Islet of Langerhans (tissue), 1 donor: Measurements from ENCODE around the gene METTL2A.
"Not testable (repeated sequence)": the region's sequence is repeated elsewhere in the genome, so short reads cannot be mapped to it uniquely, and the experiment has no call there.

Experiments used
- FAIRE-seq: peaks from one replicate; lab custom pipeline; 2011; peaks lifted over from hg19 to GRCh38; lab: Jason Lieb, UNC

Gene METTL2A

GRCh38 chr17:62473030-62473982 lies 49.6 kb downstream of the METTL2A start:
- FAIRE-seq = not testable (repeated sequence)

DNA sequence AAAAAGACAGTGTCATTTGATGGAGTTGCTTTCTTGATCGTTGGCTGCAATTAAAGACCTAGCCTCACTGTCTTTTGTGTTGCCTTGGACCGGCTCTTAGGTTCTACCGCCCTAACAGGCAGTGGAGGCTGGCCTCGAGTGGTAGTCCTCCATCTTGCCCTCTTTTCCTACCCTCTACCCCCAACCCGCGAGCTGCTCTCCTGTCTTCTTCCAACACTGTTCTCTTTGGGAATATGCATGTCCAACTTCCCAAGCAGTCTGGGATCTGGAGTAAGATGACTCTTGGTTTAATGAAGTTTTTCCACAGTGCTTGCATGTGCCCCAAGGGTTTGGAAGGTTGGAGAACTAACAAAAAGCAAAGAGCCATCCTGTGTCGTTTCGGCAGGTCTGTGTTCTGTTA lies 53.4 kb downstream of the METTL2A start:
- not testable (repeated sequence) for FAIRE-seq

- not testable (repeated sequence) for FAIRE-seq
Measured at GRCh38 chr17:62477718-62478408, 54.2 kb downstream of the METTL2A start.

- FAIRE-seq = no peak
Measured at GRCh38 chr17:62478424-62478879, 54.8 kb downstream of the METTL2A start, which contains the start of gene TLK2. Gene TLK2, plus strand, starts transcription at chr17:62478825. Its CDS starts 2,301 bp downstream, at chr17:62481126.

DNA sequence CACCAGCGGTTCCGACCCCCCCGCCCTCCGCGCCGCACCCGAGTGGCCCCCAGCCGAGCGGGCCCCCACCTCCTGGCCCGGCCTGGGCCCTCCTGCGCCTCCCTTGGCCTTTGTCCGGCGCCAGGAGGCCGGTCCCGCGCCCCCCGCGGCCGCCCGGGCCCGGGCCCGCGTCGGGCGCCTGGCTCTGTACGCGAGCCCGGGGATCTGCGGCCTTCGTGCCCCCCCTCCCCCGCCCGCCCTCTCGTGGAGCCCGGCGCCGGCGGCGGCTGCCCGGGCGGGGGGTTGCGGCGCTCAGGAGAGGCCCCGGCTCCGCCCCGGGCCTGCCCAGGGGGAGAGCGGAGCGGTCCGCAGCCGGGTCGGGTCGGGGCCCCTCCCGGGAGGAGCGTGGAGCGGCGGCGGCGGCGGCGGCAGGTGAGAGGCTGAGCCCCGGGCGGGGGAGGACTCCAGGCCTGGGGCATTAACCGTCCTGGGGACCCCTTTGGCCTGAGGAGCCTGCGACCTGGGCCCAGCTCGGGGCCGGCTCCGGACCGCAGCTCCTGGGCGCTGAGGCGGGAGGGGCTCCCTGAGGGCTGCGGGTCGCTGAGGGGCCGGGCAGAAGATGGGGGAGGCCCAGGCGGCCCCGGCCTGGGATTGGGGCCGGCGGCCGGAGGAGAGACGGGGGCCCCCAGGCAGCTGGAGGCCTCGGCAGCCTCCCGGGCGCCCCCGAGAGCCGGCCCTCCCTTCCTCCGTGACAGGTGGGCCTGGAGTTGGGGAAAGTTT lies 55.4 kb downstream of the METTL2A start:
- FAIRE-seq = not testable (repeated sequence)

DNA sequence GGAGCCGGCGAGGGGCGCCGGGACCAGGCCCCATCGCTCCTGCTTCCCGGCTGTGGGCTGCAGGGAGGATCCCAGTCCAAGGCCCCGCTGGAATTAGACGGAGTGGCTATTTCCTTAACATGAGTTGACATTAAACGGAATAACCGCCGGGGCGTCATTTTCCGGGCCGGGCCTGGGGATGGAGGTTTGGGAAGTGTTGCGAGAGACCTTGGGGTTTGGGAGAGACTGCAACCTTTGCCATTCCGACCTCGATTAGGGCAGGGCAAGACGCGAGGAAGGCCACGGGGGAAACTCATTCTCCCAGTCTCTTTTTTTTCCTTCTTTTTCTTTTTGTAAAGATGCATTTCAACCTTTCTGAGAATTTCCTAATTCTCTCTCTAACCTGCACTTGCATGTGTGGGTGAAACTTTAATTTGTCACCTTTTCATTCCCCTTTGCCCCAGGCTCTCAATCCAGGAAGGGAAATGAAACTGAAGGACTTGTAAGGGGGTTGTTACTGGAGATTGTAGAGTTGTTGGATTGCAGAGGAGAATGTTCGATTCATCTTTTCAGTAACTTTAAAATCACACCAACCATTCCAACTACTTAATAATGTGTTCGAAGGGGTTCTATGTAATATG lies 56.1 kb downstream of the METTL2A start:
- not testable (repeated sequence) for FAIRE-seq

GRCh38 chr17:62482553-62482952 lies 58.9 kb downstream of the METTL2A start:
- FAIRE-seq = not testable (repeated sequence)

GRCh38 chr17:62490990-62491389 lies 67.3 kb downstream of the METTL2A start:
- FAIRE-seq = not testable (repeated sequence)

GRCh38 chr17:62493049-62493655 lies 69.5 kb downstream of the METTL2A start:
- FAIRE-seq = not testable (repeated sequence)

DNA sequence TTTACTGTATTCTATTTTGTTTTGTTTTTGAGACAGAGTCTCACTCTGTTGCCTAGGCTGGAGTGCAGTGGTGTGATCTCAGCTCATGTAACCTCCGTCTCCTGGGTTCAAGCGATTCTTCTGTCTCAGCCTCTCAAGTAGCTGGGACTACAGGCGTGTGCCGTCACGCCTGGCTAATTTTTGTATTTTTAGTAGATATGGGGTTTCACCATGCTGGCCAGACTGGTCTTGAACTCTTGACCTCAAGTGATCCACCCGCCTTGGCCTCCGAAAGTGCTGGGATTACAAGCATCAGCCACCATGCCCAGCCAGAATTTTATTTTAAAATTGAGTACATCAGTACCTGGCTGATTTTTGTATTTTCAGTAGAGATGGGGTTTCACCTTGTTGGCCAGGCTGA lies 70.4 kb downstream of the METTL2A start:
- not testable (repeated sequence) for FAIRE-seq

- FAIRE-seq = not testable (repeated sequence)
Measured at GRCh38 chr17:62496344-62496743, 72.6 kb downstream of the METTL2A start.

DNA sequence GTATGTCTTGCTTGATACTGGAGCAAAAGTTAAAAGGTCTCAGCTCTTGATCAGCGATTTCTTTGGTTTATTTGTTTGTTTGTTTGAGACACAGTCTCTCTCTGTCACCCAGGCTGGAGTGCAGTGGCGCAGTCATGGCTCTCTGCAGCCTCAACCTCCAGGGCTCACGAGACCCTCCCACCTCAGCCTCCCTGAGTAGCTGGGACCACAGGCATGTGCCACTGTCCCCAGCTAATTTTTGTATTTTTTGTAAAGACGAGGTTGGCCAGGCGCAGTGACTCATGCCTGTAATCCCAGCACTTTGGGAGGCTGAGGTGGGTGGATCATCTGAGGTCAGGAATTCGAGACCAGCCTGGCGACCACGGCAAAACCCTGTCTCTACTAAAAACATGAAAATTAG lies 75.1 kb downstream of the METTL2A start:
- not testable (repeated sequence) for FAIRE-seq
